Type B pancreatic cell (in vitro differentiated cells): ENCODE measurements around the gene TRIM65. TPM values are rescaled to one million over a fixed set of nuclear protein-coding genes. Genes with fewer than 3 reads are reported as not detected.

Experiments
- DNase-seq: peaks from one replicate; pipeline ENCODE4 v3.0.0; 2021; ENCODE audit warnings: mixed read lengths; ENCODE audit not compliant: unreplicated experiment; ENCODE audit errors: extremely low spot score
- H3K27ac Mint-ChIP-seq: 2 replicates; pipeline ENCODE4 v1.8.0; 2021; ENCODE audit warnings: mild to moderate bottlenecking, mixed read lengths
- H3K27me3 Mint-ChIP-seq: 2 replicates; pipeline ENCODE4 v1.8.0; 2021; ENCODE audit warnings: mixed read lengths
- H3K36me3 Mint-ChIP-seq: 2 replicates; pipeline ENCODE4 v1.8.0; 2021; ENCODE audit warnings: mixed read lengths
- H3K4me1 Mint-ChIP-seq: one replicate; pipeline ENCODE4 v1.8.0; 2021; ENCODE audit warnings: mixed read lengths; ENCODE audit not compliant: unreplicated experiment
- H3K4me3 Mint-ChIP-seq: 2 replicates; pipeline ENCODE4 v1.8.0; 2021; ENCODE audit warnings: mild to moderate bottlenecking, mixed read lengths
- H3K9me3 Mint-ChIP-seq: 2 replicates; pipeline ENCODE4 v1.8.0; 2021; ENCODE audit warnings: mixed read lengths
- CTCF ChIP-seq: fragments of 200-600 bp; sonication (generic); conservative IDR thresholded peaks from 2 replicates; pipeline ENCODE4 v1.5.0; 2021; ENCODE audit warnings: antibody characterized with exemption, mild to moderate bottlenecking
- total RNA-seq: library from RNA; stranded (reverse); gene quantifications from 2 replicates; pipeline ENCODE4 v1.2.1, GENCODE V29; 2021; ENCODE audit warnings: low replicate concordance

TRIM65 gene
- total RNA-seq, 1 donor from 2014 or later: 19.0 TPM

GRCh38 chr17:75842411-75842810 lies 54.3 kb downstream of the TRIM65 start:
- Mint-ChIP-seq H3K4me3 (no peak overlapping the region), H3K36me3 (no peaks in the 10 kb centered on the region), H3K4me1 (peaks cover 19% of the 10 kb centered on the region), H3K27ac (no peak overlapping the region), H3K27me3 (no peaks in the 10 kb centered on the region), H3K9me3 (no peaks in the 10 kb centered on the region)
- no peak for DNase-seq
- TF ChIP-seq CTCF: no peak

GRCh38 chr17:75840799-75841164 lies 56.0 kb downstream of the TRIM65 start:
- DNase-seq: no peak
- Mint-ChIP-seq H3K27me3 (no peaks in the 10 kb centered on the region), H3K9me3 (no peaks in the 10 kb centered on the region), H3K4me3 (no peak overlapping the region), H3K36me3 (no peaks in the 10 kb centered on the region), H3K4me1 (peaks cover 15% of the 10 kb centered on the region), H3K27ac (no peak overlapping the region)
- TF ChIP-seq CTCF: no peak

GRCh38 chr17:75839942-75840798 lies 56.6 kb downstream of the TRIM65 start:
- Mint-ChIP-seq H3K27ac (no peak overlapping the region), H3K4me1 (peaks cover 8% of the 10 kb centered on the region), H3K27me3 (no peaks in the 10 kb centered on the region), H3K4me3 (no peak overlapping the region), H3K36me3 (no peaks in the 10 kb centered on the region), H3K9me3 (no peaks in the 10 kb centered on the region)
- TF ChIP-seq CTCF: no peak
- DNase-seq: no peak

Other genes with a start within 250 kb of the TRIM65 start
- 64.7 and 90.4 TPM in 2 replicates for gene RECQL5, start 229.8 kb downstream of the TRIM65 start, total RNA-seq
- 88.1 and 89.3 TPM in 2 replicates for gene SAP30BP, start 229.6 kb downstream of the TRIM65 start, total RNA-seq
- gene ITGB4, start 175.5 kb downstream of the TRIM65 start, total RNA-seq: 26.4 and 57.8 TPM in 2 replicates
- gene GALK1, start 131.8 kb downstream of the TRIM65 start, total RNA-seq: 33.0 and 59.8 TPM in 2 replicates
- gene UNK, start 112.1 kb downstream of the TRIM65 start, total RNA-seq: 41.9 and 49.7 TPM in 2 replicates
- 7.1 and 7.4 TPM in 2 replicates for gene UNC13D, start 52.5 kb downstream of the TRIM65 start, total RNA-seq
- gene WBP2, start 41.6 kb downstream of the TRIM65 start, total RNA-seq: 43.0 and 49.9 TPM in 2 replicates
- gene TRIM47, start 18.4 kb downstream of the TRIM65 start, total RNA-seq: 1.9 and 3.1 TPM in 2 replicates
- gene MRPL38, start 7.9 kb upstream of the TRIM65 start, total RNA-seq: 93.5 and 113 TPM in 2 replicates
- gene FBF1, start 44.1 kb upstream of the TRIM65 start, total RNA-seq: 18.7 and 27.5 TPM in 2 replicates
- 48.5 and 84.6 TPM in 2 replicates for gene ACOX1, start 82.2 kb upstream of the TRIM65 start, total RNA-seq
- 15.9 and 31.2 TPM in 2 replicates for gene TEN1, start 82.3 kb upstream of the TRIM65 start, total RNA-seq
- 11.5 and 14.1 TPM in 2 replicates for gene CDK3, start 103.9 kb upstream of the TRIM65 start, total RNA-seq
- 31.9 and 116 TPM in 2 replicates for gene EVPL, start 130.4 kb upstream of the TRIM65 start, total RNA-seq
- 86.7 and 89.6 TPM in 2 replicates for gene SRP68, start 175.6 kb upstream of the TRIM65 start, total RNA-seq
- gene GALR2, start 177.8 kb upstream of the TRIM65 start, total RNA-seq: 0.94 and 1.3 TPM in 2 replicates
- gene ZACN, start 182.2 kb upstream of the TRIM65 start, total RNA-seq: 0.29 TPM in 1 of 2 replicates, not detected in the other
- 171 and 201 TPM in 2 replicates for gene EXOC7, start 206.8 kb upstream of the TRIM65 start, total RNA-seq
- 5.3 and 18.2 TPM in 2 replicates for gene FOXJ1, start 244.3 kb upstream of the TRIM65 start, total RNA-seq